DND-41 (cell line): ENCODE measurements around the gene CKAP2L.

Experiments
- EZH2 ChIP-seq: IDR thresholded peaks from 3 replicates; pipeline ENCODE4 v1.6.1; 2012; ENCODE audit warnings: borderline replicate concordance, low read depth, mild to moderate bottlenecking, moderate library complexity, low read length, inconsistent platforms; ENCODE audit not compliant: severe bottlenecking
- TF ChIP-seq, protein P1 (sequence below): IDR thresholded peaks from 2 replicates; pipeline ENCODE4 v1.5.1; 2012; ENCODE audit warnings: borderline replicate concordance, low read length, moderate library complexity, mild to moderate bottlenecking; ENCODE audit not compliant: poor library complexity, severe bottlenecking; ENCODE audit errors: extremely low read depth

DNA sequence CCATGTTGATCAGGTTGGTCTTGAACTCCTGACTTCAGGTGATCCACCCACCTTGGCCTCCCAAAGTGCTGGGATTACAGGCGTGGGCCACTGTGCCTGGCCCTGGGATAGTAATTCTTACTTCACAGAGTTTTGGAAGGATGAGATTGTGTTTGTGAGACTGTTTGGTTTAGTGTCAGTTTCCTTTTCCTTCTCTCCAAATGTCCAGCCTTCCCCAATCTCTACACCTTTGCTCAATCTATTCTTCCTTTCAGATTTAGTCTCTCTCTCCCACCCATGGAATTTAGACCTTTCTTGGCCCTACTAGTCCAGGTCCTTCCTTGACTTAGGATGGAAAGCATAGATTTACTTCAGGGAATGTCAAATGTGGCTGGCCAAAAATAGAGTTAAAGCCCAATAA is 32.1 kb upstream of the CKAP2L start:
- TF ChIP-seq, protein P1, sequence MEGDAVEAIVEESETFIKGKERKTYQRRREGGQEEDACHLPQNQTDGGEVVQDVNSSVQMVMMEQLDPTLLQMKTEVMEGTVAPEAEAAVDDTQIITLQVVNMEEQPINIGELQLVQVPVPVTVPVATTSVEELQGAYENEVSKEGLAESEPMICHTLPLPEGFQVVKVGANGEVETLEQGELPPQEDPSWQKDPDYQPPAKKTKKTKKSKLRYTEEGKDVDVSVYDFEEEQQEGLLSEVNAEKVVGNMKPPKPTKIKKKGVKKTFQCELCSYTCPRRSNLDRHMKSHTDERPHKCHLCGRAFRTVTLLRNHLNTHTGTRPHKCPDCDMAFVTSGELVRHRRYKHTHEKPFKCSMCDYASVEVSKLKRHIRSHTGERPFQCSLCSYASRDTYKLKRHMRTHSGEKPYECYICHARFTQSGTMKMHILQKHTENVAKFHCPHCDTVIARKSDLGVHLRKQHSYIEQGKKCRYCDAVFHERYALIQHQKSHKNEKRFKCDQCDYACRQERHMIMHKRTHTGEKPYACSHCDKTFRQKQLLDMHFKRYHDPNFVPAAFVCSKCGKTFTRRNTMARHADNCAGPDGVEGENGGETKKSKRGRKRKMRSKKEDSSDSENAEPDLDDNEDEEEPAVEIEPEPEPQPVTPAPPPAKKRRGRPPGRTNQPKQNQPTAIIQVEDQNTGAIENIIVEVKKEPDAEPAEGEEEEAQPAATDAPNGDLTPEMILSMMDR, result no peak
- TF ChIP-seq EZH2, result no peak
